ENCODE measurements around the gene MARCHF4.

The MARCHF4 gene

GRCh38 chr2:216371721-216372702 is at the start of gene MARCHF4:
Gene MARCHF4 (minus strand): TSS chr2:216372483. CDS start chr2:216370260, 2,223 bp downstream.
- DNase-seq: peak; percentile 87

GRCh38 chr2:216420367-216421101 is 48.3 kb upstream of the MARCHF4 start:
- no peak for DNase-seq

- no peak for DNase-seq
Observed at GRCh38 chr2:216418981-216419380, 46.7 kb upstream of the MARCHF4 start.

DNA sequence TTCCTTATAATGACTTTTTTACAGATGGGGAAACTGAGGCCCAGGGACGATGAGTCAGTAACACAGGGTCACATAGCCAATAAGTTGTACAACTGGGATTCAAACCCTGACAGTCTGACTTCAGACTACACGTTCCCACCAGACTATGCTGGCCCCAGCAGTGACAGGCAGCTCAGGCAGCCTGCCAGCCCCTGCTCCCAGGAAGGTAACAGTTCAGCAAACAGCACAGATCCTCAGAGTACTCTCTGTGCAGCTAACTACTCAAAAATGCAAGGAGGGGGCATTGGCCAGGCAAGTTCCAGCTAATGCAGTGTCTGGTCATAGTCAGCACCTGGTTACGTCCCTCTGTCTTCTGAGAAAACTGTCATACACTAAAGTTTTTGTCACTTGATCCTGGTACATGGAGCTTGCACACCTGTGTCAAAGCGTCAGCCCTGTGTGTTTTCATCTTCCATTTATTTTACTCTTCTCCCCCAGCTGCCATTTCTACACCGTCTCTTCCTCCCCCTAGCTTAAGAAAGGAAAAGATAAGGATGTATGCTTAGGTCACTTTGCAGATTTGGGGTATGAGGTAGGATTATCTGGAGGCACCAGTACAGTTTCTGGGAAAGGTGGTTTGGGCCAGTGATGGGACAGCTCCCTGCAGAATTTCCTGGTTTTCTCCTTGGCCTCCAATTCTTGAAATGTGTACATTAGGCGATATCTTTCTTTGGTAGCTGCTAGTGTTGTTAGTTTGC is 44.5 kb upstream of the MARCHF4 start:
- no peak for DNase-seq

DNA sequence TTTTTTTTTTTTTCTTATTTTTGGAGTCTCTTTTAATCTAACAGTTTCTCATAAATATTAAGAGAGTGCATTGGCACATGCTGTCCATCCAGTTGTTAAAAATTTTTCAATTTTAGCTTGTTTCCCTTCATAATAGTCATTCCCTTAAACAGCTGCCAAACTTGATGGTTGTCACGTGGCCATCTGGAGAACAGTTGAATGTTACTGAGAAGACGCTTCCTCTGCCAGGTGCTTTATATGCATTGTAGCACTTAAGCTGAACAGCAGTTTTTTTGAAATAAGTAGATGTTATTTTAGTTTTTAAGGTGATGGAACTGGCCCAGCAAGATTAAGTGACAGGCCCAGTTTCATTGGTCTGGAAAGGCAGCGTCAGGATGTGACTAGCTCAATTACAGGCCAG is 43.3 kb upstream of the MARCHF4 start:
- DNase-seq: no peak

- DNase-seq: no peak
Observed at GRCh38 chr2:216414772-216415319, 42.6 kb upstream of the MARCHF4 start.

- DNase-seq: no peak
Observed at GRCh38 chr2:216413882-216414281, 41.6 kb upstream of the MARCHF4 start.

- DNase-seq: peak; percentile 99
Observed at GRCh38 chr2:216412022-216412999, 40.0 kb upstream of the MARCHF4 start, which contains the start of gene SMARCAL1. Gene SMARCAL1 (plus strand): TSS chr2:216412484. CDS start chr2:216414705, 2,221 bp downstream.

- DNase-seq: no peak
Observed at GRCh38 chr2:216410550-216410949, 38.3 kb upstream of the MARCHF4 start.

GRCh38 chr2:216408426-216409290 is 36.4 kb upstream of the MARCHF4 start:
- DNase-seq: no peak

DNA sequence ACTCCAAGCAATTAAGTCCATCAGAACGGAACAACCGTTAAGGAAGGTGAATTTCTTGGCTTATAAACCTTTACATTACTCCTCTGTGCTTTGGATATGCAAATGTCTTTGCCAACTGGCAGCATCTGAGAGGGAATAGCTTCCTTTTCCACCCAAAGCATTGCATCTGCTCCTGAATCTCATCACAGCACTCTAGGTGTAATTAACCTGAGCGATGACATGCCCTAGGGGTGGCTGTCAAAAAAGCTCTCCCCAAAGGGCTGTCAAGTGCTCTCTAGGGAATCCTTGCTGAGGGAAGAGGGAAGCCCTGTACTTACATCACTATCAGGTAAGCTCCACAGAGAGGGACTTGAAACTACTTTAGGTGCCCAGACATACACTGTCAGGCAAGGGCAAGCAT is 34.5 kb upstream of the MARCHF4 start:
- no peak for DNase-seq

GRCh38 chr2:216405588-216405987 is 33.3 kb upstream of the MARCHF4 start:
- DNase-seq: no peak

GRCh38 chr2:216404010-216404618 is 31.8 kb upstream of the MARCHF4 start:
- peak; percentile 80 for DNase-seq

DNA sequence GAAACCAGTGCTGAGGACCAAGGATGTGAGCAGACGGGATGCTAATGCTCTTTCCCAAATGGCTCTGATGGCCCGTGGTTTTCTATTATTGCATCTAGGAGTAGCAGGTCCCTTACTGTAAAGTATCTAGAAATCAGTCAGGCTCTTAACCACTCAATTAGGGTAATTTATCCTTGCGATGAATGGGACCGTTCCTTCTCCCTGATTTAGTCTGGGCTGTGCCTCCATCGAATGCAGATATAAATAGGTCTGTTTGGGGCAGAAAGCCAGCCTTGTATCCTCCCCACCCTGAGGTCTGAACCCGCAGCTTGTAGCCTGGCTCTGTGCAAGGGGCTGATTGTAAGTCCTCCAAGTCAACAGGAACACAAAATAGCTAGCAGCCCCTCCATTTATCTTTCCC is 30.5 kb upstream of the MARCHF4 start:
- DNase-seq: no peak

GRCh38 chr2:216399621-216400020 is 27.3 kb upstream of the MARCHF4 start:
- DNase-seq: no peak

GRCh38 chr2:216394881-216395280 is 22.6 kb upstream of the MARCHF4 start:
- DNase-seq: no peak

DNA sequence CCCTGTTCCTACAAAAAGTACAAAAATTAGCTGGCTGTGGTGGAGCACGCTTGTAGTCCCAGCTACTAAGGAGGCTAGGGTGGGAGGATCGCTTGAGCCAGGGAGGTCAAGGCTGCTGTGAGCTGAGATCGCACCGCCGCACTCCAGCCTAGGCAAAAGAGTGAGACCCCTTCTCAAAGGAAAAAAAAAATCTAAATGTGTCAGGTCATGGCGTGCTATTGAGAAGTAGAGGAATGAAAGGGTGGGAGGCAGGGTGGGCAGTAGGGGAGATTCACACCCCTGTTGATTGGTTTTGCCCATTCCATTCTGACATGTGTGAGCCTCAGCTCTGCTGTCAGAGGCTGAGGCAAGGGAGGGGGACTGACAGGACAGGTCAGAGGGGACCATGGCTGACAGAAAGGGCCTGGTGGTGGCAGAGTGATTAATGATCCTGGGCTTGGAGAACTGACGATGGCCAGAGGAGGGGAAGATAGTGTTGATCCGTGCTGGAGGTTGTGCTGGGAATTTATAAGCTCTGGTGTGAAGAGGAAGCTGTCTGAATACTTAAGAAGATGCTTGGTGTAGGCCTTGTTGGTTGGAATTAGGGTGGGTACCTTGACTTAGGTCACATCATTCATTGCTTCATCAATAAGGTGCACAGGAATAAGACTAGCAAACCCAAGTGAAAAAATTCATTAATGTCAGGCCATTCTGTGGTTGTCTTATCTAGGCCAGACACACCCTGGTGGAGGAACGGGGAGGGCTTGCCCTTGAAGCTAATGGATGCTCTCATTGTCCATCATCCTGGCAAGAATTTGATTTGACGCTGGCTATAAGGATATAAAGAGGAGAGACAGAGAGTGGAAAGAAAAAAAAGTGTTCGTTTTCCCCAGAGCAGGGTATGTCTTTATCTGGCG is 20.9 kb upstream of the MARCHF4 start:
- DNase-seq: no peak

DNA sequence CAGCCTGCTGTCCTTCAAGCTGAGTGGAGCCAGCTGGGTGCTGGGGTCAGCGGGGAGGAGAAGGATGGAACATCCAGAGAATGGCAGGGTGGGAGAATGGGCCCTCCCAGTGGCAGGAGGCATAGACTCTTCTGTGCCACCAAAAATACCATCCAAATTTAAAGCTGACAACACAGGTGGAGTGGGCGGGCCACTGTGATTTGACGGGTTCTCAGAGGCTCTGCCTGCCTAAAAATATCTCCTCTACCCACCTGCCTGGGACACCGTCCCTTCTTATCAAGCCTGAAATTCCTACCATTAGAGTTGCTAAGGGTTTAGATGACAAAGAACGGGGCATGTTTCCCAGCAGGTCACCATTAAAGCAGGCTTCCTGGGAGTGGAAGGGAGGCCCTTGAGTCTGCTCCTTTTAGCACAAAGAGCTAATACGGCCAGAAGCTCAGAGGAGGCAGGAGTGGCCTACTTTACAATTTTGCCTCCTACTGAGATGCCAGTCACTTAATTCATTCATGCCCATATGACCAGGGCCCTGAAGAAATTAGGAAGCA is 19.8 kb upstream of the MARCHF4 start:
- DNase-seq: no peak

DNA sequence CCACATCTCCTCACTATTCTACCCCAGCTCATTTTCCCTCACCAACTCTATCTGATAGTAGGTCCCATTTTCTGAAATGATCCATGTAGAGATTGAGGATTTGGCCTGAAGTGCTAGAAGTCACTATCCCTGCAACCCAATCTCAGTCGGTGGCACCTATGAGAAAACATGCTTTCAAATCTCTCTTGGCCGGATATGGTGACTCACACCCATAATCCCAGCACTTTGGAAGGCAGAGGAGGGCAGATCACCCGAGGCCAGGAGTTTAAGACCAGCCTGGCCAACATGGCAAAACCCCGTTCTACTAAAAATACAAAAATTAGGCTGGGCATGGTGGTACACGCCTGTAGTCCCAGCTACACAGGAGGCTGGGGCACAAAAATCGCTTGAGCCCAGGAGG is 19.1 kb upstream of the MARCHF4 start:
- no peak for DNase-seq
